GM12878 (cell line): ENCODE data around the gene CEP83. TPM values are rescaled to one million over a fixed set of nuclear protein-coding genes. Genes with fewer than 3 reads are reported as not detected.
A peak's percentile ranks its signal among the peaks of the same experiment; 100 is the strongest.

Source experiments
- ATAC-seq: fragments of 200-7000 bp; cut with Tn5 transposase; 3 replicates; pipeline ENCODE4 v1.9.1; 2020; ENCODE audit warnings: mild to moderate bottlenecking, moderate library complexity
- BruUV-seq: library from RNA; stranded (reverse); fragments of 400-500 nt; replicated peaks from 2 replicates; lab custom pipeline; 2021; lab: Mats Ljungman, UMichigan
- CTCF ChIA-PET: fragments of 300-600 bp; sonication (Branson Sonifier 250); formaldehyde crosslinking; extraction: SDS; loops from one replicate; lab custom pipeline; 2021; ENCODE audit warnings: inconsistent platforms; lab: Yijun Ruan, JAX
- POLR2A ChIA-PET: fragments of 350-600 bp; formaldehyde crosslinking; extraction: SDS; loops from one replicate; lab custom pipeline; 2021; ENCODE audit warnings: inconsistent platforms; lab: Charles Lee
- RAD21 ChIA-PET: fragments of 300-600 bp; sonication (Branson Sonifier 250); formaldehyde crosslinking; loops from one replicate; lab custom pipeline; 2023; ENCODE audit warnings: antibody characterized with exemption; ENCODE audit not compliant: unreplicated experiment; lab: Charles Lee
- SMC1A ChIA-PET: fragments of 300-600 bp; sonication (Branson Sonifier 250); formaldehyde crosslinking; loops from one replicate; lab custom pipeline; 2023; ENCODE audit not compliant: unreplicated experiment, uncharacterized antibody; lab: Charles Lee
- DNase-seq: peaks from one replicate; pipeline ENCODE4 v3.0.0-alpha.2; 2011; ENCODE audit warnings: low read depth, low spot score
- FAIRE-seq: peaks from 3 replicates; lab custom pipeline; 2011; peaks lifted over from hg19 to GRCh38; lab: Jason Lieb, UNC
- H2AFZ ChIP-seq: 2 replicates; pipeline ENCODE4 v1.6.0; 2011; ENCODE audit warnings: low read depth, low read length, control low read depth; ENCODE audit not compliant: control insufficient read depth
- H3K27ac ChIP-seq: 2 replicates; pipeline ENCODE4 v1.5.1; 2011; ENCODE audit warnings: control low read depth; ENCODE audit not compliant: control insufficient read depth, insufficient read depth
- H3K27me3 ChIP-seq, 2 experiments: replicated peaks in 1 of 2; 2 replicates each; pipeline versions ENCODE4 v1.6.0 to v1.6.1; 2011; ENCODE audit warnings: low read length in 1 of 2; ENCODE audit not compliant: control insufficient read depth in 2 of 2, insufficient read depth in 2 of 2
- H3K36me3 ChIP-seq, 2 experiments: 2 replicates each; pipeline ENCODE4 v1.5.1; 2011; ENCODE audit warnings: low read length in 1 of 2; ENCODE audit not compliant: control insufficient read depth in 2 of 2, insufficient read depth in 2 of 2
- H3K4me1 ChIP-seq: 2 replicates; pipeline ENCODE4 v1.6.1; 2011; ENCODE audit warnings: mild to moderate bottlenecking, low read length, moderate library complexity, mixed read lengths; ENCODE audit not compliant: control insufficient read depth, insufficient read depth
- H3K4me2 ChIP-seq: 2 replicates; pipeline ENCODE4 v1.6.0; 2011; ENCODE audit warnings: control low read depth; ENCODE audit not compliant: control insufficient read depth, insufficient read depth
- H3K4me3 ChIP-seq: fragments of 200-600 bp; sonication (generic); 2 replicates; pipeline ENCODE4 v1.5.1; 2016
- H3K79me2 ChIP-seq: 2 replicates; pipeline ENCODE4 v1.6.0; 2011; ENCODE audit warnings: low read length; ENCODE audit not compliant: control insufficient read depth, insufficient read depth
- H3K9ac ChIP-seq: 2 replicates; pipeline ENCODE4 v1.8.0; 2011; ENCODE audit warnings: low read length, control low read depth, mixed read lengths; ENCODE audit not compliant: control insufficient read depth, insufficient read depth
- H3K9me3 ChIP-seq: replicated peaks from 3 replicates; pipeline ENCODE4 v1.5.1; 2011; ENCODE audit warnings: mild to moderate bottlenecking, low read length; ENCODE audit not compliant: control insufficient read depth, insufficient read depth
- H4K20me1 ChIP-seq: 2 replicates; pipeline ENCODE4 v1.6.0; 2011; ENCODE audit not compliant: control insufficient read depth, insufficient read depth
- LARP7 ChIP-seq: fragments of 450-650 bp; IDR thresholded peaks from 2 replicates; pipeline ENCODE4 v1.6.1; 2017; ENCODE audit warnings: mild to moderate bottlenecking
- RCOR1 ChIP-seq: conservative IDR thresholded peaks from 2 replicates; pipeline ENCODE4 v1.6.1; 2012; ENCODE audit warnings: low read depth, low read length, improper control_type of control experiment
- SMARCA5 ChIP-seq: fragments of 450-650 bp; IDR thresholded peaks from 2 replicates; pipeline ENCODE4 v1.6.1; 2017; ENCODE audit warnings: mild to moderate bottlenecking
- TCF3 ChIP-seq: IDR thresholded peaks from 2 replicates; pipeline ENCODE4 v1.6.1; 2012; ENCODE audit warnings: low read depth, mild to moderate bottlenecking, low read length, borderline replicate concordance; ENCODE audit not compliant: insufficient read depth
- YY1 ChIP-seq: IDR thresholded peaks from 2 replicates; pipeline ENCODE4 v1.6.1; 2011; ENCODE audit warnings: low read depth, mild to moderate bottlenecking, low read length
- WGBS: methylation state at CpG from one replicate; pipeline ENCODE4 v1.1.6; 2016; ENCODE audit warnings: low lambda C conversion rate; ENCODE audit not compliant: insufficient replicate concordance, insufficient coverage; ENCODE audit errors: missing lambda C conversion rate; 5-methylcytosine and 5-hydroxymethylcytosine counted together
- in situ Hi-C: fragments of 300-500 bp; cut with MboI; formaldehyde crosslinking; loops from 9 replicates; pipeline ENCODE4 v1.14.3; 2018; ENCODE audit warnings: mixed read lengths
- intact Hi-C: fragments of 100-400 bp; cut with micrococcal nuclease; formaldehyde crosslinking; loops from one replicate; pipeline ENCODE4 v1.14.2; 2022; ENCODE audit not compliant: unreplicated experiment
- polyA plus RNA-seq, 11 experiments: library from polyadenylated mRNA; depleted of rRNA in 4 of 11; unstranded in 6 of 11; stranded (reverse) in 5 of 11; fragments of >200 nt; fragmentation: Nextera tagmentation in 4 of 11; fragmentation: Illumina TruSeq in 1 of 11; extraction: Ambion mirVana in 4 of 11; extraction: Trizol in 1 of 11; gene quantifications; 1 replicate in 1 of 11; 2 replicates in 10 of 11; pipeline versions ENCODE4 v1.2.1 to v1.2.3, GENCODE V29; 2011 to 2016; ENCODE audit warnings: inconsistent platforms in 2 of 11, missing spikeins in 2 of 11, low read depth in 1 of 11
- total RNA-seq, 4 experiments: library from RNA; depleted of rRNA in 3 of 4; stranded (reverse); fragments of >200 nt in 3 of 4; fragmentation: Illumina TruSeq in 1 of 4; extraction: Trizol in 1 of 4; gene quantifications; 2 replicates each; pipeline versions ENCODE4 v1.2.1 to v1.2.3, GENCODE V29; 2013 to 2021
- TF ChIP-seq, protein P1 (sequence below): fragments of 450-650 bp; IDR thresholded peaks from 2 replicates; pipeline ENCODE4 v1.6.1; 2018; ENCODE audit warnings: mild to moderate bottlenecking, low read depth, moderate library complexity; ENCODE audit not compliant: partially characterized antibody
- TF ChIP-seq, protein P2 (sequence below): IDR thresholded peaks from 2 replicates; pipeline ENCODE4 v1.6.1; 2012; ENCODE audit warnings: low read depth, low read length, improper control_type of control experiment
- TF ChIP-seq, protein P3 (sequence below): fragments of 450-650 bp; IDR thresholded peaks from 2 replicates; pipeline ENCODE4 v1.6.1; 2017; ENCODE audit warnings: mild to moderate bottlenecking, low read depth, inconsistent platforms; ENCODE audit not compliant: poor library complexity, severe bottlenecking

Gene CEP83
- total and polyA plus RNA-seq, 10 of the 15 experiments (the other 5 are each of a cell fraction or from before 2014, with no cell fraction given) = 4.3 to 39.0 (median 22.5) TPM

DNA sequence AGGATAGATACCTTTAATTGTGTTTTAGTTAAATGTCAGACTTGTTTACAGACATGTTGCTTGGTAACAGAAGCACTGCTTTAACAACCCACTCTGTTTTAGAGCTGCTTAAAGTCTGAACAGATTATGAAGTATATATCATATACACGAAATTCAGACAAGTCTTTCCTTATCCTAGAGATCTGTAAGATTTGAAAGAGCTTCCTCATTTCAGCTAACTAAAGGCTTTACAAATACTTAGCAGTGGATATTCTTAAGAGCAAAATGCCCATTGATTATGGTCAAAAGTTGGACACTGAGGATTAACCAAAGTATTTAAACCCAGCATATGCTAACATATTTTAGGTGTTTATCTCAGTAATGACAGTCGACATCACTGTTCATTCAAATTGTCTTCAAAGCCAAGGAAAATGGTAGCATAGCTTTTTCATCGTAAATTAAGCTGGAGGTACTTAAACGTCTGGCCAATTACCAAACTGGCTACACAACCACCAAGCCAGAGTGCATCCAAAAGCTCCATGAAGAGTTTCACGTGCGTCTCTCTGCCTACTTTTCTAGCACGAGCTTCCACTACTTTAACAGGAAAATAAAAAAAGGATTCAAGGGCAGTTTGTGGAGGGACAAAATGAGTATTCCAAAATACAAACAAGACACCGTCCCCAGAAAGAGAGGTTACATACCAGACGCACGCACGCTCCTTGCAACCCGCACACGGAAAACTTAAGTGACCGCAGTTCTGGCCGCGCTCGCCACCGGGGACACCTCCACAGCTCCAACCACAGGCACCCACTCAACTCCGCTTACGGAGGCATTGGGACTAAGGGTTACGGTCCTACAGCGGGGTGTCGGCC, 565 bp downstream of the CEP83 start (continued):
- peak; percentile 0; the same call in 1 of the 2 replicates for TF ChIP-seq LARP7

DNA sequence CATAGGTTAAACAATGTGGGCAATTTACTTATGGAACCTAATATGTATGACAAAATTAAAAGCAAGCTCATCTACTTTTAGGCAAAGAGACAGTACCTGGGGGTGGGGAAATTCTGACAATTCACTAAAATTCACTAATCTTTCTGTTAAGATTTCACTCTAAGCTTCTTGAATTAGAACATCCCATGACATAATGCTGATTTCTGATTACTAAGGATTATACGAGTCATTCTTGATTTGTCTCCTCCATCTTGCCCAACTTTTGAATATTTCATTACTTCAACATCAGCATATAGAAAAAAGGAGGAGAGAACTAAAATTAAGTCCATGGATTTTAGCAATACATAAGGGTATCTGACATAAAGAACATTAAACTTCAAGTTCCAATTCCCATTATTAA, 2.4 kb downstream of the CEP83 start:
- intact Hi-C loops (no loop called here), in situ Hi-C loops (no loop called here)
- H3K27ac ChIP-seq = no peak overlapping the region
- peak overlapping the region; percentile 65 for H3K4me2 ChIP-seq
- H3K79me2 ChIP-seq = peaks cover 43% of the 10 kb centered on the region
- WGBS = 93% methylated on average over 1 of the region's 1 CpG
- FAIRE-seq = no peak
- ChIA-PET CTCF (interaction anchor here (2.9 kb wide), 1 partner anchor 355 kb away, joined by 11 read pairs; no protein-coding TSS in a partner anchor), POLR2A (interaction anchor here (0.6 kb wide), 1 partner anchor 194 kb away, joined by 3 read pairs; no protein-coding TSS in a partner anchor), RAD21 (interaction anchor here (1.1 to 1.2 kb wide), 2 partner anchors 248 to 308 kb away, joined by 3 read pairs; no protein-coding TSS in a partner anchor), SMC1A (interaction anchor here (0.7 to 1.5 kb wide), 4 partner anchors 10 to 284 kb away, joined by 3 read pairs; no protein-coding TSS in a partner anchor)
- BruUV-seq = no TSS peak
- H3K9me3 ChIP-seq = peaks cover 13% of the 10 kb centered on the region
- H2AFZ ChIP-seq = no peak overlapping the region
- H3K4me3 ChIP-seq = no peak overlapping the region
- no peak for ATAC-seq
- TF ChIP-seq SMARCA5 (no peak), TCF3 (no peak), YY1 (no peak), RCOR1 (no peak)
- TF ChIP-seq, protein P1, sequence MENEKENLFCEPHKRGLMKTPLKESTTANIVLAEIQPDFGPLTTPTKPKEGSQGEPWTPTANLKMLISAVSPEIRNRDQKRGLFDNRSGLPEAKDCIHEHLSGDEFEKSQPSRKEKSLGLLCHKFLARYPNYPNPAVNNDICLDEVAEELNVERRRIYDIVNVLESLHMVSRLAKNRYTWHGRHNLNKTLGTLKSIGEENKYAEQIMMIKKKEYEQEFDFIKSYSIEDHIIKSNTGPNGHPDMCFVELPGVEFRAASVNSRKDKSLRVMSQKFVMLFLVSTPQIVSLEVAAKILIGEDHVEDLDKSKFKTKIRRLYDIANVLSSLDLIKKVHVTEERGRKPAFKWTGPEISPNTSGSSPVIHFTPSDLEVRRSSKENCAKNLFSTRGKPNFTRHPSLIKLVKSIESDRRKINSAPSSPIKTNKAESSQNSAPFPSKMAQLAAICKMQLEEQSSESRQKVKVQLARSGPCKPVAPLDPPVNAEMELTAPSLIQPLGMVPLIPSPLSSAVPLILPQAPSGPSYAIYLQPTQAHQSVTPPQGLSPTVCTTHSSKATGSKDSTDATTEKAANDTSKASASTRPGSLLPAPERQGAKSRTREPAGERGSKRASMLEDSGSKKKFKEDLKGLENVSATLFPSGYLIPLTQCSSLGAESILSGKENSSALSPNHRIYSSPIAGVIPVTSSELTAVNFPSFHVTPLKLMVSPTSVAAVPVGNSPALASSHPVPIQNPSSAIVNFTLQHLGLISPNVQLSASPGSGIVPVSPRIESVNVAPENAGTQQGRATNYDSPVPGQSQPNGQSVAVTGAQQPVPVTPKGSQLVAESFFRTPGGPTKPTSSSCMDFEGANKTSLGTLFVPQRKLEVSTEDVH = no peak
- TF ChIP-seq, protein P2, sequence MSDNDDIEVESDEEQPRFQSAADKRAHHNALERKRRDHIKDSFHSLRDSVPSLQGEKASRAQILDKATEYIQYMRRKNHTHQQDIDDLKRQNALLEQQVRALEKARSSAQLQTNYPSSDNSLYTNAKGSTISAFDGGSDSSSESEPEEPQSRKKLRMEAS = no peak
- TF ChIP-seq, protein P3, sequence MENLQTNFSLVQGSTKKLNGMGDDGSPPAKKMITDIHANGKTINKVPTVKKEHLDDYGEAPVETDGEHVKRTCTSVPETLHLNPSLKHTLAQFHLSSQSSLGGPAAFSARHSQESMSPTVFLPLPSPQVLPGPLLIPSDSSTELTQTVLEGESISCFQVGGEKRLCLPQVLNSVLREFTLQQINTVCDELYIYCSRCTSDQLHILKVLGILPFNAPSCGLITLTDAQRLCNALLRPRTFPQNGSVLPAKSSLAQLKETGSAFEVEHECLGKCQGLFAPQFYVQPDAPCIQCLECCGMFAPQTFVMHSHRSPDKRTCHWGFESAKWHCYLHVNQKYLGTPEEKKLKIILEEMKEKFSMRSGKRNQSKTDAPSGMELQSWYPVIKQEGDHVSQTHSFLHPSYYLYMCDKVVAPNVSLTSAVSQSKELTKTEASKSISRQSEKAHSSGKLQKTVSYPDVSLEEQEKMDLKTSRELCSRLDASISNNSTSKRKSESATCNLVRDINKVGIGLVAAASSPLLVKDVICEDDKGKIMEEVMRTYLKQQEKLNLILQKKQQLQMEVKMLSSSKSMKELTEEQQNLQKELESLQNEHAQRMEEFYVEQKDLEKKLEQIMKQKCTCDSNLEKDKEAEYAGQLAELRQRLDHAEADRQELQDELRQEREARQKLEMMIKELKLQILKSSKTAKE = no peak
- DNase-seq = no peak
- no peaks in the 10 kb centered on the region for H4K20me1 ChIP-seq
- H3K9ac ChIP-seq = no peak overlapping the region
- no peaks in the 10 kb centered on the region for H3K4me1 ChIP-seq
- no peaks in the 10 kb centered on the region for H3K27me3 ChIP-seq
- peaks cover 0 to 1% of the 10 kb centered on the region in 2 experiments; a peak in 1 of 4 replicates for H3K36me3 ChIP-seq
